ENCODE data around the gene RNF135. TPM values are rescaled to one million over a fixed set of nuclear protein-coding genes. Genes with fewer than 3 reads are reported as not detected.
A peak's percentile ranks its signal among the peaks of the same experiment; 100 is the strongest.

RNF135 gene
- total and polyA plus RNA-seq, 10 of the 15 experiments (the other 5 are each of a cell fraction or from before 2014, with no cell fraction given) = 12.7 to 28.0 (median 18.7) TPM

GRCh38 chr17:30956764-30957374 is 14.0 kb upstream of the RNF135 start:
- Histone ChIP-seq H3K27ac (ENCODE audit: control insufficient read depth, insufficient read depth) (no peak overlapping the region), H3K79me2 (ENCODE audit: control insufficient read depth, insufficient read depth, low read length) (no peaks in the 10 kb centered on the region), H2AFZ (ENCODE audit: control insufficient read depth, low read depth, low read length) (peak overlapping the region; percentile 33), H3K4me1 (ENCODE audit: control insufficient read depth, insufficient read depth, low read length) (peaks cover 46% of the 10 kb centered on the region), H3K9ac (ENCODE audit: control insufficient read depth, insufficient read depth, low read length) (no peak overlapping the region; the same call in 1 of the 2 replicates), H3K4me3 (no peak overlapping the region), H4K20me1 (ENCODE audit: control insufficient read depth, insufficient read depth) (no peaks in the 10 kb centered on the region), H3K4me2 (ENCODE audit: control insufficient read depth, insufficient read depth) (peak overlapping the region; percentile 33; the same call in 1 of the 2 replicates), H3K36me3 (ENCODE audit: control insufficient read depth in 2 of 2, insufficient read depth in 2 of 2, low read length in 1 of 2) (no peaks in the 10 kb centered on the region), H3K27me3 (replicated peaks in 1 of 2; ENCODE audit: control insufficient read depth in 2 of 2, insufficient read depth in 2 of 2, low read length in 1 of 2) (no peaks in the 10 kb centered on the region), H3K9me3 (replicated peaks; ENCODE audit: control insufficient read depth, insufficient read depth, low read length) (no peaks in the 10 kb centered on the region)
- ATAC-seq (no peak), FAIRE-seq (no peak), DNase-seq (ENCODE audit: low read depth, low spot score) (no peak)
- WGBS (ENCODE audit: insufficient coverage, insufficient replicate concordance, low lambda C conversion rate, missing lambda C conversion rate) = 80% methylated on average over 8 of the region's 8 CpGs
- in situ Hi-C loops (cut with MboI) (no loop called here), intact Hi-C loops (cut with micrococcal nuclease; ENCODE audit: unreplicated experiment) (no loop called here)
- CTCF ChIA-PET = no interaction called here
- BruUV-seq (replicated peaks) = no TSS peak
- TF ChIP-seq RFX5 (IDR thresholded peaks at IDR 0.05; ENCODE audit: low read depth, low read length) (no peak), RAD21 (IDR thresholded peaks at IDR 0.05; ENCODE audit: insufficient read depth, low read depth, low read length) (no peak), PML (IDR thresholded peaks at IDR 0.05; ENCODE audit: low read length) (no peak), POLR2AphosphoS5 (IDR thresholded peaks at IDR 0.05; ENCODE audit: low read length) (no peak), USF2 (IDR thresholded peaks at IDR 0.05; ENCODE audit: borderline replicate concordance, low read depth, low read length) (no peak), NR2F1 (conservative IDR thresholded peaks at IDR 0.05) (no peak), WRNIP1 (IDR thresholded peaks at IDR 0.05; ENCODE audit: borderline replicate concordance, low read depth, low read length) (no peak), STAT3 (IDR thresholded peaks at IDR 0.05; ENCODE audit: low read depth, low read length) (no peak), HDGF (IDR thresholded peaks at IDR 0.05) (no peak), FOXK2 (IDR thresholded peaks at IDR 0.05) (no peak), ATF7 (IDR thresholded peaks at IDR 0.05; ENCODE audit: low read depth) (no peak), RBBP5 (conservative IDR thresholded peaks at IDR 0.05) (no peak), IRF4 (IDR thresholded peaks at IDR 0.05; ENCODE audit: low read depth, low read length) (no peak), SRF (IDR thresholded peaks at IDR 0.05; ENCODE audit: low read depth in 2 of 2, low read length in 2 of 2) (no peak), TARDBP (IDR thresholded peaks at IDR 0.05; ENCODE audit: borderline replicate concordance) (no peak), KLF5 (IDR thresholded peaks at IDR 0.05; ENCODE audit: partially characterized antibody) (no peak)
- TF ChIP-seq, protein P1, sequence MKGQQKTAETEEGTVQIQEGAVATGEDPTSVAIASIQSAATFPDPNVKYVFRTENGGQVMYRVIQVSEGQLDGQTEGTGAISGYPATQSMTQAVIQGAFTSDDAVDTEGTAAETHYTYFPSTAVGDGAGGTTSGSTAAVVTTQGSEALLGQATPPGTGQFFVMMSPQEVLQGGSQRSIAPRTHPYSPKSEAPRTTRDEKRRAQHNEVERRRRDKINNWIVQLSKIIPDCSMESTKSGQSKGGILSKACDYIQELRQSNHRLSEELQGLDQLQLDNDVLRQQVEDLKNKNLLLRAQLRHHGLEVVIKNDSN (IDR thresholded peaks at IDR 0.05; ENCODE audit: borderline replicate concordance, extremely low read length, insufficient read depth, low read depth, low read length) = no peak
- RAD21 ChIA-PET (ENCODE audit: unreplicated experiment) = no interaction called here
- SMC1A ChIA-PET (ENCODE audit: uncharacterized antibody, unreplicated experiment) = interaction anchor here (0.5 to 1.0 kb wide), 2 partner anchors 10 to 16 kb away, joined by 3 read pairs; no protein-coding TSS in a partner anchor
- POLR2A ChIA-PET = no interaction called here

Measured in GM12878 (cell line).